Skeletal muscle tissue (tissue), 4 donors: ENCODE results near the gene NTSR2. TPM values are rescaled to one million over a fixed set of nuclear protein-coding genes. Genes with fewer than 3 reads are reported as not detected.
A peak's percentile ranks its signal among the peaks of the same experiment; 100 is the strongest.

Experiments
- H3K27ac ChIP-seq: one replicate; pipeline ENCODE4 v1.7.0; 2013; ENCODE audit warnings: mild to moderate bottlenecking, low read depth, low read length, inconsistent platforms
- H3K27me3 ChIP-seq, 3 donors: one replicate each; pipeline ENCODE4 v1.7.0; 2013; ENCODE audit warnings: low read length in 3 of 3; ENCODE audit not compliant: control insufficient read depth in 3 of 3, insufficient read depth in 3 of 3
- H3K36me3 ChIP-seq, 3 donors: one replicate each; pipeline ENCODE4 v1.7.0; 2013; ENCODE audit warnings: low read length in 3 of 3; ENCODE audit not compliant: control insufficient read depth in 3 of 3, insufficient read depth in 3 of 3
- H3K4me1 ChIP-seq, 3 donors: one replicate each; pipeline ENCODE4 v1.7.0; 2013; ENCODE audit warnings: low read length in 3 of 3, mild to moderate bottlenecking in 3 of 3; ENCODE audit not compliant: control insufficient read depth in 3 of 3, insufficient read depth in 3 of 3
- H3K4me3 ChIP-seq, 3 donors: one replicate each; pipeline ENCODE4 v1.7.0; 2013; ENCODE audit warnings: low read length in 3 of 3
- H3K9ac ChIP-seq, 3 donors: one replicate each; pipeline ENCODE4 v1.7.0; 2013; ENCODE audit warnings: low read length in 3 of 3, mild to moderate bottlenecking in 3 of 3, moderate library complexity in 2 of 3, low read depth in 1 of 3
- H3K9me3 ChIP-seq, 3 donors: one replicate each; pipeline ENCODE4 v1.7.0; 2013; ENCODE audit warnings: low read length in 3 of 3; ENCODE audit not compliant: control insufficient read depth in 3 of 3
- total RNA-seq: library from RNA; depleted of rRNA; stranded (reverse); fragments of >200 nt; gene quantifications from one replicate; pipeline ENCODE4 v1.2.3, GENCODE V29; 2014
- donor health status: Osteomylitis.

Gene NTSR2
- total RNA-seq, 1 donor from 2014 or later = not detected

- peaks cover 0 to 2% (median 0%) of the 10 kb centered on the region in 3 donors for H3K27me3 ChIP-seq
- no peak overlapping the region for H3K27ac ChIP-seq
- no peak overlapping the region for H3K9ac ChIP-seq
These were observed 10.1 kb downstream of the NTSR2 start for GRCh38 chr2:11659851-11660250.

DNA sequence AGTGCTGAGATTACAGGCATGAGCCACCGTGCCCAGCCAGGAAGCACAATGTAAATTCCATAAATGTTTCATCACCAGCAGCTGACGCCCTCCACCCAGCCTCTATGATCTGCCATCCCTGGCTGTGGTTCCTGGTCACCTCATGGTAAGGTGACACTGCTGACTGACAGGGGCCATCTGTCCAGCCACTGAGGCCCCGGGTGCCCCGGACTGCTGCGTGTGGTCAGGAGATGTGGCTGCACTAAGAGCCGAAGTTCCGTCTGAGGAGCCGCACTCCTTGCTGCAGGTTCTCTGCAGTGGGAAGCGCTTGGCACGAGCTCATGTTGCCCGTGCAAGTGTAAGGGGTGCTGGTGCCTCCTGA lies 10.9 kb downstream of the NTSR2 start:
- H3K36me3 ChIP-seq = no peaks in the 10 kb centered on the region
- no peak overlapping the region for H3K27ac ChIP-seq
- H3K4me1 ChIP-seq = peaks cover 7 to 22% (median 13%) of the 10 kb centered on the region in 3 donors
- H3K9me3 ChIP-seq = no peaks in the 10 kb centered on the region
- peak overlapping the region in 1 of 3 donors; percentile 66 for H3K9ac ChIP-seq
- H3K27me3 ChIP-seq = peaks cover 0 to 2% (median 0%) of the 10 kb centered on the region in 3 donors
- peak overlapping the region in 1 of 3 donors; percentile 35 for H3K4me3 ChIP-seq

More at GRCh38 chr2:11659851-11660250, 10.1 kb downstream of the NTSR2 start:
- Histone ChIP-seq H3K36me3 (no peaks in the 10 kb centered on the region), H3K9me3 (no peaks in the 10 kb centered on the region), H3K4me3 (no peak overlapping the region), H3K4me1 (peaks cover 7 to 22% (median 13%) of the 10 kb centered on the region in 3 donors)

- peak overlapping the region in 1 of 3 donors; percentile 68 for H3K9ac ChIP-seq
- no peak overlapping the region for H3K27ac ChIP-seq
- H3K9me3 ChIP-seq = no peaks in the 10 kb centered on the region
- no peaks in the 10 kb centered on the region for H3K36me3 ChIP-seq
- H3K27me3 ChIP-seq = peaks cover 0 to 2% (median 0%) of the 10 kb centered on the region in 3 donors
- peaks cover 7 to 22% (median 13%) of the 10 kb centered on the region in 3 donors for H3K4me1 ChIP-seq
- no peak overlapping the region for H3K4me3 ChIP-seq
These were observed 11.5 kb downstream of the NTSR2 start for GRCh38 chr2:11658208-11659114.

- peaks cover 0 to 2% (median 0%) of the 10 kb centered on the region in 3 donors for H3K27me3 ChIP-seq
- no peak overlapping the region for H3K27ac ChIP-seq
- no peaks in the 10 kb centered on the region for H3K36me3 ChIP-seq
- no peak overlapping the region for H3K4me3 ChIP-seq
- H3K9ac ChIP-seq = peak overlapping the region in 1 of 3 donors; percentile 41
- H3K4me1 ChIP-seq = peaks cover 7 to 22% (median 13%) of the 10 kb centered on the region in 3 donors
- H3K9me3 ChIP-seq = no peaks in the 10 kb centered on the region
These were observed 12.3 kb downstream of the NTSR2 start for GRCh38 chr2:11657646-11658045.

DNA sequence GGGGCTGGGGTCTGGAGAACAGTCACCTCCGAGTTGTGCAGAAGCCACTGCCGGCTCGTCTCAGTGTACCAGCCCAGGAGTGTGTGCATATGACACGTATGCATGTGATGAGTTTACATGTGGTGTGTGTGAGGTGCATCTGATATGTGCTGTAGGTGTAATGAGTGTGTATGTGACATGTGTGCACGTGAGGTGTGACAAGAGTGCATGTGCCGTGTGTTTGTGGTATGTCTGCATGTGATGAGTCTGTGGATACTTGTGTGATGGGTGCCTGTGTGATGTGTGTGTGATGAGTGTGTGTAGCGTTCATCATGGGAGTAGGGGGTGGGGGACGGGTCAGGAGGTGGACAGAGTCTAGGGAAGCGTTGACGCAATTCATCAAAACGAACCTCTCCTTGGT lies 12.8 kb downstream of the NTSR2 start:
- Histone ChIP-seq H3K36me3 (no peaks in the 10 kb centered on the region), H3K4me3 (no peak overlapping the region), H3K9ac (no peak overlapping the region), H3K27ac (no peak overlapping the region), H3K9me3 (no peaks in the 10 kb centered on the region), H3K4me1 (peaks cover 7 to 22% (median 13%) of the 10 kb centered on the region in 3 donors), H3K27me3 (peaks cover 0 to 2% (median 0%) of the 10 kb centered on the region in 3 donors)

DNA sequence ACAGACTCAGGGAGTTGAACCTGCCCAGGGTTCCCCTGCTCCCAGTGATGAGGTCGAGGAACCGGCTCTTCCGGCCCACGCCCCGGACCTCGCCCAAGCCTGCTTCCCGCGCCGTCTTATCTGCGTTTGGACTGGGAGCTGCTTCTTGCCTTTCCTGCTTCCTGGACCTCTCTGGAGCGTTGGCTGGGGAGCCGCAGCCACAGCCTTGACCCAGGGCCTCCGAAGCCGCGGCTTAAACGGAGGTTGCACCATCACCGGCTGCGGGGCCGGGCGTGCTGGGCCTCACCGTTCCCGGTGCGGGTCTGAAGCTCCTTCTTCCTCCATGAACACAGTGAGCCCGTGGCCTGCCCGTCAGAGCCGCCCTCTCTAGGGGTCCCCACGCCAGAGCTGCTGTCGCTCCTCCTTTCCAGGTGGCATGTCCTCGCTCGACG lies 13.3 kb downstream of the NTSR2 start:
- Histone ChIP-seq H3K27me3 (peaks cover 0 to under 1% (median 0%) of the 10 kb centered on the region in 3 donors), H3K36me3 (no peaks in the 10 kb centered on the region), H3K4me1 (peaks cover 7 to 22% (median 13%) of the 10 kb centered on the region in 3 donors), H3K27ac (no peak overlapping the region), H3K9me3 (no peaks in the 10 kb centered on the region), H3K9ac (no peak overlapping the region), H3K4me3 (no peak overlapping the region)

DNA sequence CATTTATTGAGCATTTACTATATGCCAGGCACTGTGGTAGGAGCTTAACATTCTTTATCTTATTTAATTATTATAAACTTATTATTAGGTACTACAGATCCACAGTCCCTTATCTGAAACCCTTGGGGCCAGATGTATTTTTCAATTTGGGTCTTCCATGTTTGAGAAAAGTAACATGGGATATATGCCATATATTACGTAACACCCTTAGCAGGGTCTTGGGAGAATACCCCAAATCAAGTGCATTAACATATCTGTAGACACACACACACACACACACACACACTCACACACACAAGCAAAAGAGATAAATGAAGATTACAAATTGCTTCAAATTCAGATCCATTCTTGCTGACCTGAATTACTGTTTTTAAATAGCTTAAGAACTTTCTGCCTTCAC lies 13.7 kb downstream of the NTSR2 start:
- no peaks in the 10 kb centered on the region for H3K36me3 ChIP-seq
- H3K27ac ChIP-seq = no peak overlapping the region
- no peaks in the 10 kb centered on the region for H3K27me3 ChIP-seq
- no peaks in the 10 kb centered on the region for H3K9me3 ChIP-seq
- H3K4me1 ChIP-seq = peaks cover 7 to 22% (median 13%) of the 10 kb centered on the region in 3 donors
- H3K4me3 ChIP-seq = no peak overlapping the region
- no peak overlapping the region for H3K9ac ChIP-seq

DNA sequence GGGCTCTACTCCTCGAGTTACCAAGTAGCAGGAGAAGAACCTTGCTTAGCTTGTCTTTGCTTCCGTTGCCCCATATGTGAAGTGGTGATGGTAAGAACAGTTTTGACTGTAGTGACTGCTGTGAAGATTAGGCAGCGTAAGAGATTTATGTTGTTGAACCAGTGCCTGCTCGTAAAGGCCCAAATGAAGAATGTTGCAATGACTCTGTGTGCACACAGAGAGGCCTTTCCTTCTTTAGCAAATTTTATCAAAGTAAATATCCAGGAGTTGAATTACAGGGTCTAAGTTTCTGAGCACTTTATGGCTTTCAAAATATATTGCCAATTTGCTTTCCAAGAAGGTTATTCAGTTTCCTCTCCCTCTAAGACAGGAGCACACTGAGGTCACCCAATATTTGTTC lies 14.5 kb downstream of the NTSR2 start:
- Histone ChIP-seq H3K27ac (no peak overlapping the region), H3K4me3 (no peak overlapping the region), H3K9ac (no peak overlapping the region), H3K9me3 (no peaks in the 10 kb centered on the region), H3K27me3 (no peaks in the 10 kb centered on the region), H3K36me3 (no peaks in the 10 kb centered on the region), H3K4me1 (peaks cover 7 to 22% (median 13%) of the 10 kb centered on the region in 3 donors)

- no peaks in the 10 kb centered on the region for H3K27me3 ChIP-seq
- H3K27ac ChIP-seq = peak overlapping the region; percentile 3
- no peak overlapping the region for H3K4me3 ChIP-seq
These were observed 17.4 kb downstream of the NTSR2 start for GRCh38 chr2:11652553-11652952.

DNA sequence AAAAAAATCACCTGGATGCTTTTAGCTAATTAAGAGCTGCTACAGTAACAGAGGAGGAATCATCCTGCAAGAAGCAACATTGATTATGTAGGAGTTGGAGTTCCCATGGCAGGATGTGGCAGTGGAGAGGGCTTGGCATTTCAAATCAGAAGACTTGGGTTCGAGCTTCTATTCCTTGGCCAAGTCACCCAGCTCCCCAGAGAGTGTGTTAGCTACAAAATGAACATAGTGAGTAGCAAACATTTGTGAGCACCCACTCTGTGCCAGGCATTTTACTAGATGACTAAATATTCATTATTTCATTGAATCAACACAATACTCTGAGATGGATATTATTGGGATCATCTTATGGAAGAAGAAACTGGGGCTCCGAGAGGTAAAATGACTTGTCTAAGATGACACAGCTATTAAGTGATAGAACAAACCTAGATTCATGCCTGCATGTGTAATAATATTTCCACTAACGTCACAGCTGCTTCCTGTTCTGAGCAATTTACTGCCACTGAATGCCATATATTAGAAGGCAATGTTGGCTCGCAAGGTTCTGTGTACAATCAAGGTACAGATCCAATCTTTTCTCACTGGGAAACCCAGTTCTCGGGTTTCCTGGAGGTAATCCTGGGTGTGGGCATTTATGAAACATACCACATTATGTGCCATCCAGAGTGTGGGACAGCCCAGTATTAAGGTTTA lies 18.0 kb downstream of the NTSR2 start:
- H3K27ac ChIP-seq = no peak overlapping the region

More at GRCh38 chr2:11652553-11652952, 17.4 kb downstream of the NTSR2 start:
- Histone ChIP-seq H3K9me3 (no peaks in the 10 kb centered on the region), H3K9ac (no peak overlapping the region), H3K4me1 (peaks cover 0 to 2% (median 0%) of the 10 kb centered on the region in 3 donors), H3K36me3 (no peaks in the 10 kb centered on the region)

More for the DNA sequence above, 18.0 kb downstream of the NTSR2 start:
- Histone ChIP-seq H3K4me1 (no peaks in the 10 kb centered on the region), H3K9ac (peak overlapping the region in 1 of 3 donors; percentile 20), H3K4me3 (no peak overlapping the region), H3K9me3 (no peaks in the 10 kb centered on the region), H3K36me3 (no peaks in the 10 kb centered on the region), H3K27me3 (no peaks in the 10 kb centered on the region)
